ENCODE data around the gene CUL1. TPM values are rescaled to one million over a fixed set of nuclear protein-coding genes. Genes with fewer than 3 reads are reported as not detected.

The CUL1 gene
- total and polyA plus RNA-seq, 2 donors (not counting 3 experiments of a cell fraction or from before 2014, with no cell fraction given): 25.7 to 50.2 TPM

GRCh38 chr7:148787571-148788295 is 89.0 kb downstream of the CUL1 start:
- FAIRE-seq (no peak), DNase-seq (ENCODE audit: low read depth, low spot score) (no peak)
- BruUV-seq (replicated peaks): no TSS peak
- POLR2A ChIA-PET: no interaction called here
- no peaks in the 10 kb centered on the region for H3K27me3 ChIP-seq (ENCODE audit: control insufficient read depth in 2 of 2, insufficient read depth in 2 of 2, low read length in 2 of 2)
- peaks cover 20 to 30% of the 10 kb centered on the region in 2 experiments for H3K36me3 ChIP-seq (ENCODE audit: control insufficient read depth in 2 of 2, extremely low read depth in 1 of 2, insufficient read depth in 2 of 2, low read length in 2 of 2)
- dilution Hi-C loops (cut with MboI; ENCODE audit: extremely low pct_ligation_motif_present, low sequenced_read_pairs) (no loop called here), intact Hi-C loops (cut with micrococcal nuclease) (no loop called here)
- H3K9me3 ChIP-seq (replicated peaks; ENCODE audit: control insufficient read depth, insufficient read depth, low read length): no peaks in the 10 kb centered on the region
- H3K9me1 ChIP-seq (replicated peaks; ENCODE audit: control insufficient read depth, extremely low read depth, insufficient read depth, low read length): no peaks in the 10 kb centered on the region
- CTCF ChIA-PET: interaction anchor here (0.8 kb wide), 1 partner anchor 68 kb away, joined by 3 read pairs; no protein-coding TSS in a partner anchor
- no peak overlapping the region for H3K4me3 ChIP-seq (replicated peaks in 1 of 3; ENCODE audit: insufficient read depth in 1 of 3, low read depth in 1 of 3, low read length in 3 of 3)
- no peaks in the 10 kb centered on the region for H3K79me2 ChIP-seq (ENCODE audit: control insufficient read depth, insufficient read depth, low read length)
- no peak overlapping the region for H3K9ac ChIP-seq (replicated peaks; ENCODE audit: extremely low read depth, insufficient read depth, low read length)
- TF ChIP-seq GATA2 (IDR thresholded peaks at IDR 0.05; ENCODE audit: insufficient read depth, insufficient read length, low read depth, low read length) (no peak), MAX (IDR thresholded peaks at IDR 0.05; ENCODE audit: insufficient read depth, insufficient read length) (no peak), EZH2 (IDR thresholded peaks at IDR 0.05; ENCODE audit: borderline replicate concordance, low read depth, low read length, severe bottlenecking) (no peak), FOS (IDR thresholded peaks at IDR 0.05; ENCODE audit: borderline replicate concordance, insufficient read depth, low read length) (no peak), JUN (IDR thresholded peaks at IDR 0.05; ENCODE audit: borderline replicate concordance, insufficient read depth, insufficient read length, low read depth) (no peak), MYC (IDR thresholded peaks at IDR 0.05; ENCODE audit: low read depth, low read length) (no peak), POLR2A (IDR thresholded peaks at IDR 0.05; ENCODE audit: low read depth, low read length) (no peak), POLR2AphosphoS5 (IDR thresholded peaks at IDR 0.05; ENCODE audit: insufficient read depth, low read depth, low read length) (no peak)
- TF ChIP-seq, protein P1, sequence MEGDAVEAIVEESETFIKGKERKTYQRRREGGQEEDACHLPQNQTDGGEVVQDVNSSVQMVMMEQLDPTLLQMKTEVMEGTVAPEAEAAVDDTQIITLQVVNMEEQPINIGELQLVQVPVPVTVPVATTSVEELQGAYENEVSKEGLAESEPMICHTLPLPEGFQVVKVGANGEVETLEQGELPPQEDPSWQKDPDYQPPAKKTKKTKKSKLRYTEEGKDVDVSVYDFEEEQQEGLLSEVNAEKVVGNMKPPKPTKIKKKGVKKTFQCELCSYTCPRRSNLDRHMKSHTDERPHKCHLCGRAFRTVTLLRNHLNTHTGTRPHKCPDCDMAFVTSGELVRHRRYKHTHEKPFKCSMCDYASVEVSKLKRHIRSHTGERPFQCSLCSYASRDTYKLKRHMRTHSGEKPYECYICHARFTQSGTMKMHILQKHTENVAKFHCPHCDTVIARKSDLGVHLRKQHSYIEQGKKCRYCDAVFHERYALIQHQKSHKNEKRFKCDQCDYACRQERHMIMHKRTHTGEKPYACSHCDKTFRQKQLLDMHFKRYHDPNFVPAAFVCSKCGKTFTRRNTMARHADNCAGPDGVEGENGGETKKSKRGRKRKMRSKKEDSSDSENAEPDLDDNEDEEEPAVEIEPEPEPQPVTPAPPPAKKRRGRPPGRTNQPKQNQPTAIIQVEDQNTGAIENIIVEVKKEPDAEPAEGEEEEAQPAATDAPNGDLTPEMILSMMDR (IDR thresholded peaks at IDR 0.05; ENCODE audit: extremely low read depth in 1 of 2, insufficient read depth in 1 of 2, low read depth in 1 of 2, low read length in 2 of 2): no peak
- no peak overlapping the region for H3K4me2 ChIP-seq (ENCODE audit: insufficient read depth, low read length)
- H2AFZ ChIP-seq (ENCODE audit: low read depth, low read length): no peak overlapping the region
- no peaks in the 10 kb centered on the region for H4K20me1 ChIP-seq (replicated peaks; ENCODE audit: control insufficient read depth, extremely low read depth, insufficient read depth, low read length)
- H3K4me1 ChIP-seq (ENCODE audit: control insufficient read depth, extremely low read depth, insufficient read depth, low read length): no peaks in the 10 kb centered on the region
- no peak overlapping the region for H3K27ac ChIP-seq (ENCODE audit: insufficient read depth, low read depth, low read length)
